Measurements from ENCODE around the gene AKR1E2. TPM values are rescaled to one million over a fixed set of nuclear protein-coding genes. Genes with fewer than 3 reads are reported as not detected.

Gene AKR1E2
- total and polyA plus RNA-seq, 4 donors: 0.46 to 9.4 (median 2.6) TPM

DNA sequence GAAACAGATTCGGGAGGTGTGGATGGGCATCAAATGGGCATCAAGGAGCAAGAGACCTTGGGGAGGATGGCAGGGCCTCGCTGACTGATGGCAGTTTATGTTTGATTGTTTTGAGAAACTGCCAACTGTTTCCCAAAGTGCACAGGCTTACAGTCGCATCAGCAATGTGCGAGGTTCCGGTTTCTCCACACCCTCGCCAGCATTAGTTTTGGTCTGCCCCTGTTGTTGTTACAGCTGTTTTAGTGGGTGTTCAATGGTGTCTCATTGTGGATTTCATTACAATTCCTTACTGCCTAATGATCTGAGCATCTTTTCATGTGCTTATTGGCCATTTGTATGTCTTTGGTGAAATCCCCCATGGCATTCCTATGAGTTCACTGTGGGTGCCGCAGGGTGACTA lies 24.4 kb downstream of the AKR1E2 start:
- Histone ChIP-seq H3K27ac (ENCODE audit: low read depth in 1 of 2, low read length in 2 of 2) (peak overlapping the region; percentile 46 to 58), H3K4me3 (ENCODE audit: low read depth in 1 of 3, low read length in 3 of 3) (no peak overlapping the region), H3K9me3 (ENCODE audit: control insufficient read depth in 4 of 4, low read length in 3 of 4) (no peaks in the 10 kb centered on the region), H3K36me3 (ENCODE audit: control insufficient read depth in 4 of 4, insufficient read depth in 3 of 4, low read depth in 1 of 4, low read length in 3 of 4) (no peaks in the 10 kb centered on the region), H3K4me1 (ENCODE audit: control insufficient read depth in 4 of 4, insufficient read depth in 4 of 4, low read length in 3 of 4) (peaks cover 3 to 40% (median 19%) of the 10 kb centered on the region in 4 donors), H3K27me3 (ENCODE audit: control insufficient read depth in 4 of 4, insufficient read depth in 4 of 4, low read length in 3 of 4) (no peaks in the 10 kb centered on the region), H3K9ac (ENCODE audit: low read depth in 1 of 2, low read length in 2 of 2) (no peak overlapping the region)
- TF ChIP-seq, protein P1, sequence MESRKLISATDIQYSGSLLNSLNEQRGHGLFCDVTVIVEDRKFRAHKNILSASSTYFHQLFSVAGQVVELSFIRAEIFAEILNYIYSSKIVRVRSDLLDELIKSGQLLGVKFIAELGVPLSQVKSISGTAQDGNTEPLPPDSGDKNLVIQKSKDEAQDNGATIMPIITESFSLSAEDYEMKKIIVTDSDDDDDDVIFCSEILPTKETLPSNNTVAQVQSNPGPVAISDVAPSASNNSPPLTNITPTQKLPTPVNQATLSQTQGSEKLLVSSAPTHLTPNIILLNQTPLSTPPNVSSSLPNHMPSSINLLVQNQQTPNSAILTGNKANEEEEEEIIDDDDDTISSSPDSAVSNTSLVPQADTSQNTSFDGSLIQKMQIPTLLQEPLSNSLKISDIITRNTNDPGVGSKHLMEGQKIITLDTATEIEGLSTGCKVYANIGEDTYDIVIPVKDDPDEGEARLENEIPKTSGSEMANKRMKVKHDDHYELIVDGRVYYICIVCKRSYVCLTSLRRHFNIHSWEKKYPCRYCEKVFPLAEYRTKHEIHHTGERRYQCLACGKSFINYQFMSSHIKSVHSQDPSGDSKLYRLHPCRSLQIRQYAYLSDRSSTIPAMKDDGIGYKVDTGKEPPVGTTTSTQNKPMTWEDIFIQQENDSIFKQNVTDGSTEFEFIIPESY (IDR thresholded peaks at IDR 0.05): no peak
- TF ChIP-seq, protein P2, sequence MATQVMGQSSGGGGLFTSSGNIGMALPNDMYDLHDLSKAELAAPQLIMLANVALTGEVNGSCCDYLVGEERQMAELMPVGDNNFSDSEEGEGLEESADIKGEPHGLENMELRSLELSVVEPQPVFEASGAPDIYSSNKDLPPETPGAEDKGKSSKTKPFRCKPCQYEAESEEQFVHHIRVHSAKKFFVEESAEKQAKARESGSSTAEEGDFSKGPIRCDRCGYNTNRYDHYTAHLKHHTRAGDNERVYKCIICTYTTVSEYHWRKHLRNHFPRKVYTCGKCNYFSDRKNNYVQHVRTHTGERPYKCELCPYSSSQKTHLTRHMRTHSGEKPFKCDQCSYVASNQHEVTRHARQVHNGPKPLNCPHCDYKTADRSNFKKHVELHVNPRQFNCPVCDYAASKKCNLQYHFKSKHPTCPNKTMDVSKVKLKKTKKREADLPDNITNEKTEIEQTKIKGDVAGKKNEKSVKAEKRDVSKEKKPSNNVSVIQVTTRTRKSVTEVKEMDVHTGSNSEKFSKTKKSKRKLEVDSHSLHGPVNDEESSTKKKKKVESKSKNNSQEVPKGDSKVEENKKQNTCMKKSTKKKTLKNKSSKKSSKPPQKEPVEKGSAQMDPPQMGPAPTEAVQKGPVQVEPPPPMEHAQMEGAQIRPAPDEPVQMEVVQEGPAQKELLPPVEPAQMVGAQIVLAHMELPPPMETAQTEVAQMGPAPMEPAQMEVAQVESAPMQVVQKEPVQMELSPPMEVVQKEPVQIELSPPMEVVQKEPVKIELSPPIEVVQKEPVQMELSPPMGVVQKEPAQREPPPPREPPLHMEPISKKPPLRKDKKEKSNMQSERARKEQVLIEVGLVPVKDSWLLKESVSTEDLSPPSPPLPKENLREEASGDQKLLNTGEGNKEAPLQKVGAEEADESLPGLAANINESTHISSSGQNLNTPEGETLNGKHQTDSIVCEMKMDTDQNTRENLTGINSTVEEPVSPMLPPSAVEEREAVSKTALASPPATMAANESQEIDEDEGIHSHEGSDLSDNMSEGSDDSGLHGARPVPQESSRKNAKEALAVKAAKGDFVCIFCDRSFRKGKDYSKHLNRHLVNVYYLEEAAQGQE (IDR thresholded peaks at IDR 0.05): no peak
- no peak for TF ChIP-seq RAD21 (IDR thresholded peaks at IDR 0.05)
- no peak for TF ChIP-seq SP1 (IDR thresholded peaks at IDR 0.05)
- no peak for TF ChIP-seq EGR1 (IDR thresholded peaks at IDR 0.05; ENCODE audit: low read depth in 2 of 2)
- no peak for TF ChIP-seq HNF4G (IDR thresholded peaks at IDR 0.05)
- no peak for TF ChIP-seq NR2F2 (IDR thresholded peaks at IDR 0.05)
- peak in 1 of 2 donors; percentile 13 for TF ChIP-seq JUND (IDR thresholded peaks at IDR 0.05)
- peak; percentile 69 for TF ChIP-seq YY1 (IDR thresholded peaks at IDR 0.05)
- no peak for TF ChIP-seq TAF1 (conservative IDR thresholded peaks at IDR 0.05)
- TF ChIP-seq, protein P3, sequence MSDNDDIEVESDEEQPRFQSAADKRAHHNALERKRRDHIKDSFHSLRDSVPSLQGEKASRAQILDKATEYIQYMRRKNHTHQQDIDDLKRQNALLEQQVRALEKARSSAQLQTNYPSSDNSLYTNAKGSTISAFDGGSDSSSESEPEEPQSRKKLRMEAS (IDR thresholded peaks at IDR 0.05): peak; percentile 29
- TF ChIP-seq GABPA (IDR thresholded peaks at IDR 0.05 in 1 of 2, conservative IDR thresholded peaks at IDR 0.05 in 1 of 2): peak in 1 of 2 donors; percentile 22
- peak in 1 of 2 donors; percentile 40 for TF ChIP-seq RXRA (IDR thresholded peaks at IDR 0.05)
- DNase-seq (ENCODE audit: low spot score): no peak
- WGBS: 48% methylated on average over 7 of the region's 7 CpGs

DNA sequence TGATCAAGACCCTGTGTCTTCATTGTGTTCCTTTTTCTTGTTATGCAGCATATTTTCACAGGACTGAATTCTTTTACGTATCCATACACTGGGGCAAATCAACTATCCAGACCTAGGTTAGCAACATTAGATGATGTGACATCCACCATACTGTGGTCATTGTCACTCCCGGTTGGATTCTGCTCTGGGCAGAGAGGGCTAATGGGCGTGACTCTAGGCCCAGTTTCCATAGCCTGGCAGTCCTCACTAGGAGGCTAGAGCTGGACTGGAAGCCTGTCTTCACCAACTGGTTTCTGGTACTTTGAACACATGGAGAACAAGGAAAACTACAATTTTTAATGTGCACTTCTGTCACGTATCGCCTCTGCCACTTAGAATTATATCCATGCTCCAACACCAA lies 25.2 kb downstream of the AKR1E2 start:
- no peak for DNase-seq (ENCODE audit: low spot score)
- 97% methylated on average over 5 of the region's 5 CpGs for WGBS
- Histone ChIP-seq H3K9me3 (ENCODE audit: control insufficient read depth in 4 of 4, low read length in 3 of 4) (no peaks in the 10 kb centered on the region), H3K9ac (ENCODE audit: low read depth in 1 of 2, low read length in 2 of 2) (peak overlapping the region in 1 of 2 donors; percentile 65), H3K27me3 (ENCODE audit: control insufficient read depth in 4 of 4, insufficient read depth in 4 of 4, low read length in 3 of 4) (no peaks in the 10 kb centered on the region), H3K36me3 (ENCODE audit: control insufficient read depth in 4 of 4, insufficient read depth in 3 of 4, low read depth in 1 of 4, low read length in 3 of 4) (no peaks in the 10 kb centered on the region), H3K4me3 (ENCODE audit: low read depth in 1 of 3, low read length in 3 of 3) (no peak overlapping the region), H3K4me1 (ENCODE audit: control insufficient read depth in 4 of 4, insufficient read depth in 4 of 4, low read length in 3 of 4) (peaks cover 3 to 40% (median 19%) of the 10 kb centered on the region in 4 donors), H3K27ac (ENCODE audit: low read depth in 1 of 2, low read length in 2 of 2) (peak overlapping the region; percentile 62 to 72)
- TF ChIP-seq YY1 (IDR thresholded peaks at IDR 0.05) (no peak), FOXA2 (IDR thresholded peaks at IDR 0.05) (no peak), RAD21 (IDR thresholded peaks at IDR 0.05) (no peak), GABPA (IDR thresholded peaks at IDR 0.05 in 1 of 2, conservative IDR thresholded peaks at IDR 0.05 in 1 of 2) (no peak), FOXA1 (IDR thresholded peaks at IDR 0.05) (no peak), TAF1 (conservative IDR thresholded peaks at IDR 0.05) (no peak), RXRA (IDR thresholded peaks at IDR 0.05) (no peak), HNF4G (IDR thresholded peaks at IDR 0.05) (no peak), HNF4A (conservative IDR thresholded peaks at IDR 0.05) (no peak), JUND (IDR thresholded peaks at IDR 0.05) (no peak)
- TF ChIP-seq, protein P4, sequence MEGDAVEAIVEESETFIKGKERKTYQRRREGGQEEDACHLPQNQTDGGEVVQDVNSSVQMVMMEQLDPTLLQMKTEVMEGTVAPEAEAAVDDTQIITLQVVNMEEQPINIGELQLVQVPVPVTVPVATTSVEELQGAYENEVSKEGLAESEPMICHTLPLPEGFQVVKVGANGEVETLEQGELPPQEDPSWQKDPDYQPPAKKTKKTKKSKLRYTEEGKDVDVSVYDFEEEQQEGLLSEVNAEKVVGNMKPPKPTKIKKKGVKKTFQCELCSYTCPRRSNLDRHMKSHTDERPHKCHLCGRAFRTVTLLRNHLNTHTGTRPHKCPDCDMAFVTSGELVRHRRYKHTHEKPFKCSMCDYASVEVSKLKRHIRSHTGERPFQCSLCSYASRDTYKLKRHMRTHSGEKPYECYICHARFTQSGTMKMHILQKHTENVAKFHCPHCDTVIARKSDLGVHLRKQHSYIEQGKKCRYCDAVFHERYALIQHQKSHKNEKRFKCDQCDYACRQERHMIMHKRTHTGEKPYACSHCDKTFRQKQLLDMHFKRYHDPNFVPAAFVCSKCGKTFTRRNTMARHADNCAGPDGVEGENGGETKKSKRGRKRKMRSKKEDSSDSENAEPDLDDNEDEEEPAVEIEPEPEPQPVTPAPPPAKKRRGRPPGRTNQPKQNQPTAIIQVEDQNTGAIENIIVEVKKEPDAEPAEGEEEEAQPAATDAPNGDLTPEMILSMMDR (IDR thresholded peaks at IDR 0.05; ENCODE audit: low read depth, low read length, missing input control): no peak
- TF ChIP-seq, protein P1 (IDR thresholded peaks at IDR 0.05): no peak
